AG08396 (cell line): Measurements from ENCODE around the gene APC2.
"Not testable (repeated sequence)": the region's sequence is repeated elsewhere in the genome, so short reads cannot be mapped to it uniquely, and the experiment has no call there.

Experiments
- DNase-seq: peaks from one replicate; pipeline ENCODE4 v3.0.0; 2012; ENCODE audit warnings: low spot score, mixed read lengths

Gene APC2

DNA sequence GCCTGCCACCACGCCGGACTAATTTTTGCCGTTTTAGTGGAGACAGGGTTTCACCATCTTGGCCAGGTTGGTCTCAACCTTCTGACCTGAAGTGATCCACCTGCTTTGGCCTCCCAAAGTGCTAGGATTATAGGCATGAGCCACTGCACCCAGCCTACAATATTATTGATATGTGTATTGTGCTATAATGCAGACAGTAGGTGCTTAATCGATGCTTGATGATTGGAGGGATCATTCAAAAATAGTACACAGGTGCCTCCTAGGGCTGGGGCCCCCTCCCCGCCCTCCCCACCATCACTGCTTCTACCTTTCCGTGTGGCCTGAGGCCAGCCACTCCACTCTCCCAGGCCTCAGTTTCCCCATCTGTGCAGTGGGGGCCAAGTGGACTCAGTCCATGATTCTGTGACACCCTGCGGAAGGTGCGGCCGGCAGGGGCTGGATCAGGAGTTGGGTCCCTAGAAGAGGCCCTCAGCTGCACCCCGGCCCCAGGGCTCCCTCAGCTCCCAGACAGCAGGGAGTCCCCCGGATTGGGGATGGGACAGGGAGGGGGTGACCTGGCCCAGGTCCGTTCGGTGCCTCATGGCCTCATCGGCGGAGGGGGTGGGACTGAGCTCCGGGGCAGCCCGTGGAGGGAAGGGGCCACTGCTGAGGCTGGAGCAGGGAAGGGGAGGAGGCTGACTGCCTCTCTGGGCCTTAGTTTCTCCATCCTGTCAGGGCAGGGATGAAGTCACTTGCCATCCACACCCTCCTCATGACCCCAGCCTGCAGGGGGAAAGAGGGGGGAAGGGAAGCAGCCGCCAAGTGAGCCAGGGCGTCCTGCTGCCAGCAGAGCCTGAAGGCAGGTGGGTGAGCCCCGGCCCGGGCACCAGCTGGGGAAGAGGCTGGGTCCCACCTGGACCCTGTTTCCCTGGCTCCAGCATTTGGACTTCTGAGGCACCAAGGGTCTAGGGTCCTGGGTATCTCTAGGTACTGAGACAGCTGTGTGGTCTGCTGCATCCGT is 61.7 kb downstream of the APC2 start:
- no peak for DNase-seq

DNA sequence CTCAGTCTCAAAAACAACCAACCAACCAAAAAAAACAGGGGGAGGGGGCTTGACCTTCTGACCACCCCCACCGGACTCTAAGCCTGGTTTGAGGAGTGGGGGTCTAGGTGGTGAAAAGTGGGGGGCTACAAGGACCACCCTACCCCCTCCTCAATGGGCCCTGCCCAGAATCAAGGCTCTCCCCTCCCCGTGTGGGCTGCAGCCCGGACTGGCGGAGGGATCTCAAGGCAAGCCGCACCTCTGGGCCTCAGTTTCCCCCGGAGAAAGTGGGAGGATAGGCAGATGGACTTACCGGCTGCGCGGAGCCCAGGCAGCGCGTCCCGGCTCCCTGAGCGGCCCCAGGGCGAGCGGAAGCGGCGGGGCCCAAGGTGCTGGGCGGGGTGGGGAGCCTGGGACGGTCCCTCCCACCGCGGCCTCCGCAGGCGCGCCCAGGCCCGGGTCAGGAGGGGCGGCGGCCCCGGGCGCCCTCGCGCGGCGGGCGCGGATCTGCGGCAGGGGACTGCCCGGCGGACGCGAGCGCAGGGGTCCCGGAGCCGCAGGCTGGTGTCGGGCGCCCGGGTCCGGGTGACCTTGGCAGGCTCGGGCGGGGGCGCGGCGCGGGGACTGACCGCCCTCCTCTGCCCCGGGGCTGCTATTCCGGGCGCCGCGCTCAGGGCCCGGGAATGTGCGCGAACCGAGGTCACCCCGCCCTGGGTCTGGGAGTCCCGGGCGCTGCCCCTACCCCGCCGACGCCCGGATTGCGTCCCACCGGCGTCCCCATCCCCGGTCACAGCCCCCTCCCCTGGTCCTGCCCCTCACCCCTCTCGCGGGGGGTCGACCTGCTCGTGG is 63.0 kb downstream of the APC2 start, which contains the start of gene ADAMTSL5:
TSS of gene ADAMTSL5 (minus strand) at position 349 of the 828 bp plus-strand sequence. CDS start 2,076 bp downstream, outside the sequence.
- peak; percentile 88 for DNase-seq

DNA sequence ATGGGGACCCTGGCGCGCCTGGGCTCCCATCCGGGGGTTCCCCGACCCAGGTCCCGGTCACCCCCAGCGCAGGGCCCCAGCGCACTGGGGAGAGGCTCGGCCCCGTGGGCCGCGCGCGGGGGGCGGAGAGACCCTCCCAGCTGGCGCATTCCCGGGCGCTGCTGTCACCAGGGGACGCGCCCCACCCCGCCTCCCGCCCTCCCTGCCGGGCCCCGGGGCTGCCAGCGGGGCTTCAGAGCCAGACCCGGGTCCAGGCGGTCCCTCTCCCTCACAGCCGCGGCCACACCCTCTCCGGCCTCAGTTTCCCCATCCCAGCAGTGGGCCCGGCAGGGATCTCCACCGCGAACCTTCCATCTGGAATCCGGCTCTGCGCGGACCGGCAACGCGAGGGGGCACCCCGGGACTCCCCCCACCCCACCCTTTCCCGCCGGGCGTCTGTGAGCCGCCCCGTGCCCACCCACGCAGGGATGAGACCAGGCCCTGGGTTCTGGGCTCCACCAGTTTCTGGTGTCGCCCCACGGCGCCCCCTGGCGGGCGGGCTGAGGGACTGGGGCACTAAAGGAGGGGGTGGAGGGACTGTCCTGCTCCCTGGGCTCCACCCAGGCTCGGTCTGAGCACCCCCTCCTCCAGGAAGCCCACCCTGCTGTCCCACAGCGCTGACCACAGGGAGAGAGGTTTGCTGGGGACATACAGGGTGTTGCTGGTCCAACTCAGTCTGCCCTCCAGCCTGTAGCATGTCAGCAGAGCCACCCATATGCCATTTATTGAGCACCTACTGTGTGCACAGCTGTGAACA is 63.8 kb downstream of the APC2 start:
- DNase-seq, result peak; percentile 86

DNA sequence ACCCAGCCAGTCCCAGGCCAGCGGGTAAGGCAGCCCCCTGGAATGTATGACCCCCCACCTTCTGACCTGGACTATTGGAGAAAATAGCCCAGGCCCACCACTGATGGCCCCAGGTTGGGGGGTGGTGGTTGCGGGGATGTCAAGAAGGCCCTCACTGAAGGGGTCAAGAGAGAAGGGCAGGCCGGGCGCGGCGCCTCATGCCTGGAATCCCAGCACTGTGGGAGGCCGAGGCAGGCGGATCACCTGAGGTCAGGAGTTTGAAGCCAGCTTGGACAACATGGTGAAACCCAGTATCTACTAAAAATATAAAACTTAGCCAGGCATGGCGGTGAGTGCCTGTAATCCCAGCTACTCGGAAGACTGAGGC is 64.4 kb downstream of the APC2 start:
- no peak for DNase-seq

DNA sequence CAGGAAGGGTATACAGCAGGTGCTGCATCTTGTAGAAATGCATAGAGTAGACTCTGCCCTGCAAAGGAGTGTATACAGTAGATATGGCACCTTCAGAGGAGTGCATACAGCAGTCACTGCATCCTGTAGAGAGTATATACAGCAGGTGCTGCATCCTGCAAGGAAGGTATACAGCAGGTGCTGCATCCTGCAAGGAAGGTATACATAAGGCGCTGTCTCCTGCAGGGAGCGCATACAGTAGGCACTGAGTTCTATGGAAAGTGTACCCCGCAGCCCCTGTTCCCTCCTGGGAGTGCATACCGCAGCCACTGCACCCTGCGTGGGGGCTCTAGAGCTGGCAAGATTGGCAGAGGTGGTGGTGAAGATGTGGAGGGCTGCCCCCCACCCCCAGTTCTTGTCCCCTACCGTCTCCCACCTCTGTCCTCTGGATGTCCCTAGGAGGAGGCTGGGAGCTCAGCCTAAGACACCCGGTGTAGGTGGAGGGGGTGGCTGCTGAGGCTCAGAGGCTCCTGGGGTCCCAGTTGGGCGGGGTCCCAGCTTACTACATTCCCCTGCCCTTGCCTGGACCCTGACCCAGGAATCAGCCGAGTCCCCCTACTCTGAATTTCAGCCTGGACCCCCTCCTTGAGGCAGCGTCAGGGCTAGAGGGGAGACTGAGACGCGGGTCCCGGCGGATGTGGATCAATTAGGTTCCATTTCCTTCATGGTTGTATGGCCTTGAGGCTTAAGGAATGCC is 65.2 kb downstream of the APC2 start:
- DNase-seq, result no peak

DNA sequence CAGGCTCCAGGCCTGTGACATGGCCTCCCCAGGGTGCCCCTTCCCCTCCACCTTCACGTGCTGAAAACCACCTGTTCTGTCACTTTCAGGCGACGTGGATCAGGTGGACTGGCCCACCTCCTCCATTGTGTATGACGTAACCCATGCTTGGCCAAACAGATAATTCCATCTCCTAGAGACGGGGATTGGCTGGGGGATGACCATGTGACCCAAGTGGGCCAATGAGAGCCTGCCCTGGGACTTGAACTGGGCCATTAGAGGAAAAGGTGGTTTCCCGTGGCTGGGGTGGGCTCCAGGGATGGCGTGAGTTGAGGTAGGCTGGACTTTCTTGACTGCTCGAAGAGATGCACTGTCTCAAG is 66.5 kb downstream of the APC2 start:
- no peak for DNase-seq

DNA sequence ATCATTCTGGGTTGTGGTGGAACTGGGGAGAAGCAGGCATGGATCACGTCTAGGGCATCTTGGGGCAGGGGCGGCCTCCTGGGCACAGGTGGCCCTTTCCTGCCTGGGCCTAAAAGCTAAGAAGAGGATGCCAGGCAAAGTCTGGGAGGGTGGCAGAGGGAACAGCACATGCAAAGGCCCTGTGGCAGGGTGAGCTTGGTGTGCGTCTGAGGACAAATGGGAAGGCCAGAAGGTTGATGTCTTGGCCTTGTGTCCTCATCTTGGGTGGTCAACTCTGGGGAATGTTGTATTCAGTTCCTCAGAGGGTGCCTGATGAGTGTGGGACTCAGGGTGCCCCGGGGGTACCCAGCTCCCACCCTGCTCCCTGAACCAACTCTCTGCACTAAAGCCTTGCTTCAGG is 68.5 kb downstream of the APC2 start:
- no peak for DNase-seq

DNA sequence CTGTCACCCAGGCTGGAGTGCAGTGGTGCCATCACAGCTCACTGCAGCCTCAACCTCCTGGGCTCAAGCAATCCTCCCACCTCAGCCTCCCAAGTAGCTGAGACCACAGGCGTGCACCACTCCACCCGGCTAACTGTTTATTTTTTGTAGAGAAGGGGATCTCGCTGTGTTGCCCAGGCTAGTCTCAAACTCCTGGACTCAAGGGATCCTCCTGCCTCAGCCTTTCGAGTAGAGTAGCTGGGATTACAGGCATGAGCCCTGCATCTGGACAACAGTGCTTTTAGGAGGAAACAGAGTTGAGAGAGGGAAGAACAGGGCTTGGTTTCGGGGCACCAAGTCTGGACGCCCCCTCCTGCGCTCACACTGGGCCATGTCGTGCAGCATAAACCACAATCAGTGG is 69.9 kb downstream of the APC2 start:
- DNase-seq, result not testable (repeated sequence)

DNA sequence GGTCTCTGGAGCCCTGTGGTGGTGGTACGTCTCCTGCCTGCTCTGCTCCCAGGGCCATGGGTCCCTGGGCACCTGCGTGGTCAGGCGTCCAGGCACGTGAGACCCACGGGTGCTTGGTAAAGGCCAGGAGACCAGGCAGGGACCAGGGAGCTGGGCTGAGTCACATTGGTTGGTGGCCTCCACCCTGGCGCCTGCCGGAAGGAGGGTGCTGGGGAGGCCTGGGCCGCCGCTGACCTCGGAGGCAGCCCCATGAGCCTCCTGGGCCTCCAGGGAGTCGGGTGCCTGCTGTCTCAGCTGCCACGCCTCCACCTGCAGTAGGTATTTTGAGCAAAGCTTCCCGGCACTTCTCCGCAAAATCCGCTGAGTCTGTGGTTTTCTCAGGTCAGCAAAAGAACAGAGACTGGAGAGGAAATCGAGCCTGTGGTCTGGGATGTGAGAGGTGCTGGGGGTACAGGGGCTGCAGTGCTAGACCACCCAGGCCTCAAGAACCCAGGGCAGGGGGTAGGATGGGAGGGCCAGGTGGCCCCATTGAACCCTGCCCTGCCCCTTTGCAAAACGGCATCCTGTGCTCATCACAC is 70.4 kb downstream of the APC2 start:
- no peak for DNase-seq

DNA sequence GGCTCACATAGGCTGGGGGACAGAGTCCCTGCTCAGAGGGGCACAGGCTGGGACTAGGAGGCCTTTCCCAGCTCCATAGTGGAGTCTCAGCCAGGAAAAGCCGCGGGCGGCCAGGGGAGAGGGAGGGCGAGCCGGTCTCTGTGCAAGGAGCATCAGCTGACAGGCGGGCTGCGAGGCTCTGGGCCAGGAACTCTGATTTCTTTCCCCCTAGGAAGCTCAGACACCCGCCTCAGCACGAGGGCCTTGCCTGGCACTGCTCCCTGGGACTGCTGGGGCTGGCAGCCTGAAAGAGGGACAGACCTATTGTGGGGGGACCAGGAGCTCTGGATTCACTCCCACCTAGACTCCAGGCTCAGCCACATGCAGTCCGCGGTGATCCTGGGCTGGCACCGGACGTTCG is 71.7 kb downstream of the APC2 start:
- no peak for DNase-seq

DNA sequence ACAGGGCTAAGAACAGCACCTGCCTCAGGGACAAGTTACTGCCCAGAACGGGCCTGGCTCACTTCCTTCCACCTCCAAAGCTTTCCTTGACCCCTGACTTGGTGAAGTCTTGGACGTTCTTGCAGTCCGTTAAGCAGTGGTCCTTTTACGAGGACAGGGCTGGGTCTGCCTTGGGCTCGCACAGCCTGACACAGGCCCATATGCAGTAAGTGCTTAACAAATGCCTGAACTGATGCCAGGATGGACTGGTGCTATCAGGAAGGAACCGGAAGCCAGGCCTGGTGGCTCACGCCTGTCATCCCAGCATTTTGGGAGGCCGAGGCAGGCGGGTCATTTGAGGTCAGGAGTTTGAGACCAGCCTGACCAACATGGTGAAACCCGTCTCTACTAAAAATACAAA is 72.1 kb downstream of the APC2 start:
- DNase-seq, result no peak

DNA sequence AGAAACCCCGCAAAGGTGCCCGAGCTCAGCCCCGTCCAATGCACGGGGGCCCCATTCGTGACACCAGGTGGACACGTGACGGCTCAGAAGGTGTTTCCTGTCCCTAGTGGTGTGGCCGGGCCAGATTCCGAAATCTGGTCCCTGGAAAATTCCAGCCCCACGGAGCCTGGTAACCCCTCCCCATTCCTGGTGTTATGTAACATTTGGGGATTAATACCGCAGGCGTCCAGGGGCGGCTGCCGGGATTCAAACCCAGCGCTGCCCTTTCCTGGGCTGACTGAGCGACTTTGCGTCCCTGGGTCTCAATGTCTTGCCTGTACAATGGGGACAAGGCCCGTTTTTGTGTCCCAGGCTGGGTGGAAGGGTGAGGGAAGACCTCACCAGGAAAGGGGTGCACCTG is 72.9 kb downstream of the APC2 start:
- DNase-seq, result no peak
